SHP77 treated with DMSO at 0.1 percent for 48 hours (cell line): Measurements from ENCODE around the gene PDZD7.
"Not testable (repeated sequence)": the region's sequence is repeated elsewhere in the genome, so short reads cannot be mapped to it uniquely, and the experiment has no call there.

Source experiments
- DNase-seq: peaks from one replicate; lab custom pipeline; 2025; lab: John Stamatoyannopoulos, UW

The PDZD7 gene

GRCh38 chr10:101038484-101038883 is 7.6 kb upstream of the PDZD7 start:
- no peak for DNase-seq

- no peak for DNase-seq
Observed at GRCh38 chr10:101036726-101037125, 5.8 kb upstream of the PDZD7 start.

GRCh38 chr10:101035916-101036702 is 5.2 kb upstream of the PDZD7 start:
- DNase-seq, result no peak

GRCh38 chr10:101035314-101035713 is 4.4 kb upstream of the PDZD7 start:
- DNase-seq, result no peak

- DNase-seq, result not testable (repeated sequence)
Observed at GRCh38 chr10:101034404-101034803, 3.5 kb upstream of the PDZD7 start.

GRCh38 chr10:101033276-101033675 is 2.3 kb upstream of the PDZD7 start:
- DNase-seq, result no peak

- no peak for DNase-seq
Observed at GRCh38 chr10:101032637-101033224, 1.8 kb upstream of the PDZD7 start.

GRCh38 chr10:101031796-101032636 is 1.1 kb upstream of the PDZD7 start:
- DNase-seq, result no peak

- DNase-seq, result no peak
Observed at GRCh38 chr10:101030496-101031127, 317 bp downstream of the PDZD7 start.

- DNase-seq, result no peak
Observed at GRCh38 chr10:101029520-101030295, 1.2 kb downstream of the PDZD7 start.

- DNase-seq, result no peak
Observed at GRCh38 chr10:101028446-101029337, 2.2 kb downstream of the PDZD7 start.

GRCh38 chr10:101027106-101027720 is 3.7 kb downstream of the PDZD7 start:
- DNase-seq, result no peak

- DNase-seq, result no peak
Observed at GRCh38 chr10:101022967-101023705, 7.8 kb downstream of the PDZD7 start.

GRCh38 chr10:101021692-101022251 is 9.2 kb downstream of the PDZD7 start:
- DNase-seq, result no peak

GRCh38 chr10:101021239-101021638 is 9.7 kb downstream of the PDZD7 start:
- DNase-seq, result no peak

GRCh38 chr10:101020427-101021075 is 10.4 kb downstream of the PDZD7 start:
- no peak for DNase-seq

GRCh38 chr10:101019440-101019703 is 11.6 kb downstream of the PDZD7 start:
- no peak for DNase-seq

GRCh38 chr10:101018600-101019439 is 12.1 kb downstream of the PDZD7 start:
- DNase-seq, result peak; percentile 30
